Measurements from ENCODE around the gene CLOCK. TPM values are rescaled to one million over a fixed set of nuclear protein-coding genes. Genes with fewer than 3 reads are reported as not detected.

CLOCK gene
- polyA plus RNA-seq, 2 of the 4 experiments (the other 2 are of a cell fraction), result 6.6 to 14.2 TPM

GRCh38 chr4:55410431-55410830 is 136.3 kb downstream of the CLOCK start:
- no peak for ATAC-seq
- FAIRE-seq, result no peak
- CTCF ChIA-PET, result interaction anchor here (1.0 kb wide), 1 partner anchor 10 kb away, joined by 3 read pairs; no protein-coding TSS in a partner anchor
- no peak for DNase-seq (ENCODE audit: low read depth in 1 of 2, low spot score in 1 of 2)
- H3K4me2 ChIP-seq, result no peak overlapping the region
- H3K4me3 ChIP-seq, result no peak overlapping the region
- H3K4me1 ChIP-seq, result 0 out of 3 replicates have a peak, but pooled peaks cover 7% of the 10 kb centered on the region
- POLR2A ChIA-PET, result no interaction called here
- no peak for TF ChIP-seq EP300 (IDR thresholded peaks at IDR 0.05)
- TF ChIP-seq BCL3 (IDR thresholded peaks at IDR 0.05), result no peak
- TF ChIP-seq HES2 (IDR thresholded peaks at IDR 0.05), result no peak
- no peak for TF ChIP-seq SREBF2 (IDR thresholded peaks at IDR 0.05)
- no peak for TF ChIP-seq ZSCAN20 (CRISPR knock-in tag; IDR thresholded peaks at IDR 0.05)
- TF ChIP-seq TFCP2L1 (CRISPR knock-in tag; IDR thresholded peaks at IDR 0.05), result no peak
- TF ChIP-seq ZC3H11A (IDR thresholded peaks at IDR 0.05), result no peak
- no peak for TF ChIP-seq NPAS2 (CRISPR knock-in tag; IDR thresholded peaks at IDR 0.05; ENCODE audit: borderline replicate concordance)
- no peak for TF ChIP-seq HOXB13 (CRISPR knock-in tag; IDR thresholded peaks at IDR 0.05; ENCODE audit: low read depth)
- no peak for TF ChIP-seq USF2 (IDR thresholded peaks at IDR 0.05)
- TF ChIP-seq ESRRA (IDR thresholded peaks at IDR 0.05; ENCODE audit: borderline replicate concordance, low read length), result no peak
- no peak for TF ChIP-seq FOXS1 (CRISPR knock-in tag; IDR thresholded peaks at IDR 0.05)
- H3K27ac ChIP-seq, result no peak overlapping the region
- WGBS (ENCODE audit: missing lambda C conversion rate), result 83% methylated on average over 8 of the region's 8 CpGs
- H3K9me3 ChIP-seq, result no peaks in the 10 kb centered on the region

GRCh38 chr4:55409468-55410171 is 137.1 kb downstream of the CLOCK start:
- H3K4me2 ChIP-seq, result no peak overlapping the region
- ChIA-PET CTCF (interaction anchor here (1.0 to 1.8 kb wide), 4 partner anchors 11 to 143 kb away, joined by 3 to 4 read pairs (median 3); partner anchors contain the start of gene SRD5A3), POLR2A (no interaction called here)
- DNase-seq (ENCODE audit: low read depth in 1 of 2, low spot score in 1 of 2) (no peak), ATAC-seq (peak; percentile 34 to 62; a peak in 3 of 6 replicates), FAIRE-seq (no peak)
- TF ChIP-seq CTCF (IDR thresholded peaks at IDR 0.05) (0 out of 3 replicates have a peak, but pooled peaks have one; percentile 10), RCOR1 (IDR thresholded peaks at IDR 0.05; ENCODE audit: low read depth, low read length) (no peak), CBX8 (IDR thresholded peaks at IDR 0.05) (no peak), MAFK (IDR thresholded peaks at IDR 0.05; ENCODE audit: partially characterized antibody) (peak; percentile 42), RAD21 (conservative IDR thresholded peaks at IDR 0.05 in 1 of 2, IDR thresholded peaks at IDR 0.05 in 1 of 2) (peak in 1 of 2 experiments; percentile 16; a peak in 1 of 5 replicates), MAX (IDR thresholded peaks at IDR 0.05) (no peak), BCL3 (IDR thresholded peaks at IDR 0.05) (no peak), USF2 (IDR thresholded peaks at IDR 0.05) (no peak), ZFP36 (IDR thresholded peaks at IDR 0.05; ENCODE audit: borderline replicate concordance, partially characterized antibody) (no peak), ESRRA (IDR thresholded peaks at IDR 0.05; ENCODE audit: borderline replicate concordance, low read length) (no peak), GATA3 (IDR thresholded peaks at IDR 0.05; ENCODE audit: borderline replicate concordance) (no peak), CHD2 (IDR thresholded peaks at IDR 0.05; ENCODE audit: low read length, partially characterized antibody) (no peak), HDAC2 (IDR thresholded peaks at IDR 0.05) (no peak), RFX5 (IDR thresholded peaks at IDR 0.05) (no peak)
- H3K9me3 ChIP-seq, result no peaks in the 10 kb centered on the region
- 74% methylated on average over 10 of the region's 10 CpGs for WGBS (ENCODE audit: missing lambda C conversion rate)
- H3K27ac ChIP-seq, result no peak overlapping the region
- H3K4me1 ChIP-seq, result 0 out of 3 replicates have a peak, but pooled peaks cover 7% of the 10 kb centered on the region
- H3K4me3 ChIP-seq, result no peak overlapping the region
